Effector memory CD8-positive, alpha-beta T cell (primary cell): ENCODE measurements around the gene CYP21A2.
A peak's percentile ranks its signal among the peaks of the same experiment; 100 is the strongest.
"Not testable (repeated sequence)": the region's sequence is repeated elsewhere in the genome, so short reads cannot be mapped to it uniquely, and the experiment has no call there.

Experiments used
- ATAC-seq: fragments of 150-1000 bp; cut with Tn5 transposase; replicated peaks from 2 replicates; pipeline ENCODE4 v1.10.0; 2021; ENCODE audit warnings: mild to moderate bottlenecking, moderate library complexity
- DNase-seq, 3 experiments: peaks; one replicate each; pipeline ENCODE4 v3.0.0; 2021
- H3K27ac Mint-ChIP-seq, 2 donors: one replicate each; pipeline ENCODE4 v1.8.0; 2022; ENCODE audit warnings: mild to moderate bottlenecking in 2 of 2, mixed read lengths in 2 of 2, moderate library complexity in 2 of 2
- H3K27me3 Mint-ChIP-seq, 2 donors: one replicate each; pipeline ENCODE4 v1.8.0; 2022; ENCODE audit warnings: mixed read lengths in 2 of 2
- H3K36me3 Mint-ChIP-seq: one replicate; pipeline ENCODE4 v1.8.0; 2022; ENCODE audit warnings: mild to moderate bottlenecking, moderate library complexity, mixed read lengths; ENCODE audit not compliant: insufficient read depth
- H3K4me1 Mint-ChIP-seq, 2 donors: one replicate each; pipeline ENCODE4 v1.8.0; 2022; ENCODE audit warnings: low read depth in 2 of 2, mixed read lengths in 2 of 2
- H3K4me3 Mint-ChIP-seq, 2 donors: one replicate each; pipeline ENCODE4 v1.8.0; 2022; ENCODE audit warnings: mild to moderate bottlenecking in 2 of 2, mixed read lengths in 2 of 2, moderate library complexity in 2 of 2
- H3K9me3 Mint-ChIP-seq, 2 donors: one replicate each; pipeline ENCODE4 v1.8.0; 2022; ENCODE audit warnings: mixed read lengths in 2 of 2

Gene CYP21A2

GRCh38 chr6:32009537-32009936, 28.7 kb upstream of the CYP21A2 start:
- not testable (repeated sequence) for H3K4me1 Mint-ChIP-seq, H3K27ac Mint-ChIP-seq, H3K4me3 Mint-ChIP-seq, DNase-seq, ATAC-seq, H3K9me3 Mint-ChIP-seq, H3K36me3 Mint-ChIP-seq, H3K27me3 Mint-ChIP-seq

DNA sequence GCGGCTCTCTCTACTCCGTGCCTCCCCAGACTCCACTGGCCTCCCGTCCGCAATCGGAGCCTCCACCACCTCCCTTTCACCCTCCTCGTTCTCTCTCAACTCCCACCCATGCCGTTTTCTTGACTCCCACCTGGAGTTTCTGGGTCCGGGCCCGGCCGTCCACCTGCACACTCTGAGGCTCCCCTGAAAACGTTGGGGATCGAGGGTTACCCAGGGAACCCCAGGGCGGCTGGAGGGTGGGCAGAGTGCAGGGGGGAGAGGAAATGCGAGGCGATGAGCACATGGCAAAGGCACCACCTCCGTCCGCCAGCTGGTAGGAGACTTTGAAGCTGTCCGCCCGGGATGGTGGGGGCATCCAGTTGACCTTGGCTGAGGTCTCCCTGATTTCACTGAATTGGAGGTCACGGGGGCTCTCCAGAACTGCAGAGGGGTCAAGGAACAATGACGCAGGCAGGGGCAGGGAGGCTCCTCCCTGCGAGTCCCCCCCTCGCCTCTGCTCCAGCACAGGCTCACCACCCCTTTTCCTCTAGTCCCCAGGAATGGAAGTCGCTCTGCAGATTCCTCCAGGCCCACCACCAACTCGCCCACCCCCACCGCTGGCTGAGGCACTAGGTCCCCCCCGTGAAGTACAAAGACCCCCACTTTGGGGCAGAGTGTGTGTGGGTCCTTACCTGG, 27.2 kb upstream of the CYP21A2 start:
- not testable (repeated sequence) for H3K9me3 Mint-ChIP-seq, H3K27me3 Mint-ChIP-seq, ATAC-seq, H3K4me1 Mint-ChIP-seq, H3K27ac Mint-ChIP-seq, H3K36me3 Mint-ChIP-seq, DNase-seq, H3K4me3 Mint-ChIP-seq

- not testable (repeated sequence) for DNase-seq, H3K27ac Mint-ChIP-seq, H3K36me3 Mint-ChIP-seq, H3K27me3 Mint-ChIP-seq, H3K4me1 Mint-ChIP-seq, H3K9me3 Mint-ChIP-seq, H3K4me3 Mint-ChIP-seq, ATAC-seq
These were observed 25.1 kb upstream of the CYP21A2 start for GRCh38 chr6:32012941-32013617.

- ATAC-seq, DNase-seq, H3K9me3 Mint-ChIP-seq, H3K4me1 Mint-ChIP-seq, H3K27me3 Mint-ChIP-seq, H3K27ac Mint-ChIP-seq, H3K36me3 Mint-ChIP-seq, H3K4me3 Mint-ChIP-seq: not testable (repeated sequence)
These were observed 24.5 kb upstream of the CYP21A2 start for GRCh38 chr6:32013738-32014137.

DNA sequence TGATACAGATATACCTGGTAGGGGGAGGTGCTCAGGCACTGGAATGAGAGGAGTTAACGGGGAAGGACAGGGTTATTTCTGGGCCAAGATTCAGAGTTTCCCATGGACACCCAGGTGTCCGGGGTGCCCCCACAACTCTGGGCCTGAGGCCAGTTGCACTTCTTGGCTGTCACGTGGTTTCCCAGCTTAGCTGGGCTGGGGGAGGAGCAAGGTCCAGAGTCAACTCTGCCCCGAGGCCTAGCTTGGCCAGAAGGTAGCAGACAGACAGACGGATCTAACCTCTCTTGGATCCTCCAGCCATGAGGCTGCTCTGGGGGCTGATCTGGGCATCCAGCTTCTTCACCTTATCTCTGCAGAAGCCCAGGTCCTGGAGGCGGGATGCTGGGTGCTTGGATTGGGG, 23.7 kb upstream of the CYP21A2 start, which contains the start of gene C4B:
Gene C4B, plus strand, starts transcription at position 249 of the 400 bp plus-strand sequence. Its CDS starts 51 bp downstream, at position 300.
- H3K9me3 Mint-ChIP-seq, H3K4me3 Mint-ChIP-seq: not testable (repeated sequence)

GRCh38 chr6:32022100-32022499, 16.1 kb upstream of the CYP21A2 start:
- not testable (repeated sequence) for ATAC-seq, H3K4me1 Mint-ChIP-seq, H3K9me3 Mint-ChIP-seq, H3K36me3 Mint-ChIP-seq, DNase-seq, H3K4me3 Mint-ChIP-seq, H3K27me3 Mint-ChIP-seq, H3K27ac Mint-ChIP-seq

More for the DNA sequence above, 23.7 kb upstream of the CYP21A2 start, which contains the start of gene C4B:
- DNase-seq, H3K36me3 Mint-ChIP-seq, H3K4me1 Mint-ChIP-seq, ATAC-seq, H3K27me3 Mint-ChIP-seq, H3K27ac Mint-ChIP-seq: not testable (repeated sequence)

GRCh38 chr6:32028631-32029030, 9.6 kb upstream of the CYP21A2 start:
- not testable (repeated sequence) for H3K27me3 Mint-ChIP-seq, ATAC-seq, H3K9me3 Mint-ChIP-seq, DNase-seq, H3K27ac Mint-ChIP-seq, H3K4me3 Mint-ChIP-seq, H3K4me1 Mint-ChIP-seq, H3K36me3 Mint-ChIP-seq

DNA sequence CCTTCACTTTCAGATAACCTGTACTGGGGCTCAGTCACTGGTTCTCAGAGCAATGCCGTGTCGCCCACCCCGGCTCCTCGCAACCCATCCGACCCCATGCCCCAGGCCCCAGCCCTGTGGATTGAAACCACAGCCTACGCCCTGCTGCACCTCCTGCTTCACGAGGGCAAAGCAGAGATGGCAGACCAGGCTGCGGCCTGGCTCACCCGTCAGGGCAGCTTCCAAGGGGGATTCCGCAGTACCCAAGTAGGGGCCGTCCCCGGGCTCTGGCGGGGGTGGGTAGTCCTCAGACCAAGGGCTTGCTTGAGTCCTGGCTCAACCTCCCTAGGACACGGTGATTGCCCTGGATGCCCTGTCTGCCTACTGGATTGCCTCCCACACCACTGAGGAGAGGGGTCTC, 8.7 kb upstream of the CYP21A2 start:
- H3K9me3 Mint-ChIP-seq, DNase-seq, H3K36me3 Mint-ChIP-seq, H3K27ac Mint-ChIP-seq, ATAC-seq, H3K4me3 Mint-ChIP-seq, H3K27me3 Mint-ChIP-seq, H3K4me1 Mint-ChIP-seq: not testable (repeated sequence)

- DNase-seq, H3K4me1 Mint-ChIP-seq, H3K9me3 Mint-ChIP-seq, H3K36me3 Mint-ChIP-seq, H3K27ac Mint-ChIP-seq, H3K4me3 Mint-ChIP-seq, ATAC-seq, H3K27me3 Mint-ChIP-seq: not testable (repeated sequence)
These were observed 2.8 kb upstream of the CYP21A2 start for GRCh38 chr6:32035283-32036013.

GRCh38 chr6:32037136-32037535, 1.1 kb upstream of the CYP21A2 start:
- not testable (repeated sequence) for H3K4me1 Mint-ChIP-seq, DNase-seq, H3K27me3 Mint-ChIP-seq, H3K36me3 Mint-ChIP-seq, ATAC-seq, H3K9me3 Mint-ChIP-seq
- peak overlapping the region in 1 of 2 donors; percentile 63 for H3K4me3 Mint-ChIP-seq
- H3K27ac Mint-ChIP-seq, result peak overlapping the region; percentile 75 to 83

DNA sequence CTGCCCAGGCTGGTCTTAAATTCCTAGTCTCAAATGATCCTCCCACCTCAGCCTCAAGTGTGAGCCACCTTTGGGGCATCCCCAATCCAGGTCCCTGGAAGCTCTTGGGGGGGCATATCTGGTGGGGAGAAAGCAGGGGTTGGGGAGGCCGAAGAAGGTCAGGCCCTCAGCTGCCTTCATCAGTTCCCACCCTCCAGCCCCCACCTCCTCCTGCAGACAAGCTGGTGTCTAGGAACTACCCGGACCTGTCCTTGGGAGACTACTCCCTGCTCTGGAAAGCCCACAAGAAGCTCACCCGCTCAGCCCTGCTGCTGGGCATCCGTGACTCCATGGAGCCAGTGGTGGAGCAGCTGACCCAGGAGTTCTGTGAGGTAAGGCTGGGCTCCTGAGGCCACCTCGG, 663 bp downstream of the CYP21A2 start:
- H3K27me3 Mint-ChIP-seq, ATAC-seq: not testable (repeated sequence)

DNA sequence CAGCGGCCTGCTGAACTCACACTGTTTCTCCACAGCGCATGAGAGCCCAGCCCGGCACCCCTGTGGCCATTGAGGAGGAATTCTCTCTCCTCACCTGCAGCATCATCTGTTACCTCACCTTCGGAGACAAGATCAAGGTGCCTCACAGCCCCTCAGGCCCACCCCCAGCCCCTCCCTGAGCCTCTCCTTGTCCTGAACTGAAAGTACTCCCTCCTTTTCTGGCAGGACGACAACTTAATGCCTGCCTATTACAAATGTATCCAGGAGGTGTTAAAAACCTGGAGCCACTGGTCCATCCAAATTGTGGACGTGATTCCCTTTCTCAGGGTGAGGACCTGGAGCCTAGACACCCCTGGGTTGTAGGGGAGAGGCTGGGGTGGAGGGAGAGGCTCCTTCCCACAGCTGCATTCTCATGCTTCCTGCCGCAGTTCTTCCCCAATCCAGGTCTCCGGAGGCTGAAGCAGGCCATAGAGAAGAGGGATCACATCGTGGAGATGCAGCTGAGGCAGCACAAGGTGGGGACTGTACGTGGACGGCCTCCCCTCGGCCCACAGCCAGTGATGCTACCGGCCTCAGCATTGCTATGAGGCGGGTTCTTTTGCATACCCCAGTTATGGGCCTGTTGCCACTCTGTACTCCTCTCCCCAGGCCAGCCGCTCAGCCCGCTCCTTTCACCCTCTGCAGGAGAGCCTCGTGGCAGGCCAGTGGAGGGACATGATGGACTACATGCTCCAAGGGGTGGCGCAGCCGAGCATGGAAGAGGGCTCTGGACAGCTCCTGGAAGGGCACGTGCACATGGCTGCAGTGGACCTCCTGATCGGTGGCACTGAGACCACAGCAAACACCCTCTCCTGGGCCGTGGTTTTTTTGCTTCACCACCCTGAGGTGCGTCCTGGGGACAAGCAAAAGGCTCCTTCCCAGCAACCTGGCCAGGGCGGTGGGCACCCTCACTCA, 1.4 kb downstream of the CYP21A2 start:
- H3K36me3 Mint-ChIP-seq, H3K27ac Mint-ChIP-seq, ATAC-seq, H3K27me3 Mint-ChIP-seq, DNase-seq, H3K4me1 Mint-ChIP-seq, H3K9me3 Mint-ChIP-seq, H3K4me3 Mint-ChIP-seq: not testable (repeated sequence)

More for the DNA sequence above, 663 bp downstream of the CYP21A2 start:
- not testable (repeated sequence) for H3K4me1 Mint-ChIP-seq, H3K36me3 Mint-ChIP-seq, H3K4me3 Mint-ChIP-seq, H3K27ac Mint-ChIP-seq, H3K9me3 Mint-ChIP-seq, DNase-seq
